HG03103 (cell line): ENCODE measurements around the gene ZNF519.
A peak's percentile ranks its signal among the peaks of the same experiment; 100 is the strongest.
"Not testable (repeated sequence)": the region's sequence is repeated elsewhere in the genome, so short reads cannot be mapped to it uniquely, and the experiment has no call there.

Source experiments
- ATAC-seq: cut with Tn5 transposase; IDR thresholded peaks from one replicate; pipeline ENCODE4 v1.9.1; 2021; ENCODE audit warnings: low read depth; ENCODE audit not compliant: unreplicated experiment

Gene ZNF519

DNA sequence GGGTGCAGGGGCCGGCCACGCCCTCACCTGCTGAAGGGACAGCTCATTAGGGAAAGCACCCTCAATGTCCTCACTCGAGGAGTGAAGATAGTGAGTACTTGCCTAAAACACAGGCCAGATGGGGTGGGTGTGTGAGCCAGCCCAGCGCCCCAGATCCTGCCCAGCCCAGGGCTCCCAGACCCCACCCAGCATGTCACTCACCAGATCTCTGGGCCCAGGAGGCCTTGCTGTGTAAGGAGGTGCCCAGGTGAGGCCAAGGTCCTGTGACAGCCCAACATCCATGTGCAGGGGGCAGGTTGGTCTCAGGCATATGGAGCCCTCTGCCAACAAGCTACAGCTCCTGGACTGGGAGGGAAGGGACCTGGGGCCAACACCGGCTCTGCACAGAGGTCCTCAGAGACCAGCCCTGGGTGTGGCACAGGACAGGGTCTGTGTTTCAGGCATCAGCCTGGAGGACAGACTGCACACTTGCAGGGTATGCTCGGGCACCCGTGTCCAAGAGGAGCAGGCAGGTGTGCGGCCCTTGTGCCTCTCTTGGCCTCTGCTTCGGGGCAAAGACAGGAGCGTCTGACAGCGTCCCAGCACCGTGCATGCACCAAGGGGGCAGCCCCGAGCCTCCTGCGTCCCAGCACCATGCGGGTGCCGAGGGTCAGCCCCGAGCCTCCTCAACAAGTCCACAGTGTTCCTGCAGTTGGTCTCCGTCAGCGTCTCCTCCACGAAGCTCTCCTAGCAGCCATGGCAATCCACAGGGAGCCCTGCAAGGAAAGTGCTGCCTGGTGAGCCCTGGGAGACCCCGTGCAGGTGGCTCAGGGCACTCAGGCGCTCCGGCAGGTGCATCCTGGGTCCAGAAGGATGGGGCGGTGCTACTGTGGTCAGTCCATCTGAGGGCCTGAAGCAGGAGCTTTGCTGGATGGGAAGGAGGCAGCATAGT lies 16.0 kb upstream of the ZNF519 start:
- ATAC-seq, result not testable (repeated sequence)

DNA sequence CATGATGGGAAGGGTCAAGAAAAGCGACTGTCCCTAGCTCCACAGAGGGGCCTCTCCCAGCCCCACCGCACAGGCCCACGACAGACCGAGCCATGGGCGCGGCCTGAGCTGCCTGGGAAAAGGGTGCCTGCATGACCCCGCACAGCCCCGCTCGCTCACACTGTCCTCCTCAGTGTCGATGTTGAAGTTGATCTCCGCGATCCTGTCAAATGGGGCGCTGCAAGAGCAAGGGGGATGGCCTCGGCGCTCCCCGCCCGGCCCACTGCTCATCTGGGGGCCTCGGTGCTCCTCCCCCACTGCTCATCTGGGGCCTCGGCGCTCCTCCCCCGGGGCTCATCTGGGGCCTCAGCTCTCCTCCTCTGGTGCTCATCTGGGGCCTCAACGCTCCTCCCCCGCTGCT lies 14.5 kb upstream of the ZNF519 start:
- ATAC-seq, result not testable (repeated sequence)

DNA sequence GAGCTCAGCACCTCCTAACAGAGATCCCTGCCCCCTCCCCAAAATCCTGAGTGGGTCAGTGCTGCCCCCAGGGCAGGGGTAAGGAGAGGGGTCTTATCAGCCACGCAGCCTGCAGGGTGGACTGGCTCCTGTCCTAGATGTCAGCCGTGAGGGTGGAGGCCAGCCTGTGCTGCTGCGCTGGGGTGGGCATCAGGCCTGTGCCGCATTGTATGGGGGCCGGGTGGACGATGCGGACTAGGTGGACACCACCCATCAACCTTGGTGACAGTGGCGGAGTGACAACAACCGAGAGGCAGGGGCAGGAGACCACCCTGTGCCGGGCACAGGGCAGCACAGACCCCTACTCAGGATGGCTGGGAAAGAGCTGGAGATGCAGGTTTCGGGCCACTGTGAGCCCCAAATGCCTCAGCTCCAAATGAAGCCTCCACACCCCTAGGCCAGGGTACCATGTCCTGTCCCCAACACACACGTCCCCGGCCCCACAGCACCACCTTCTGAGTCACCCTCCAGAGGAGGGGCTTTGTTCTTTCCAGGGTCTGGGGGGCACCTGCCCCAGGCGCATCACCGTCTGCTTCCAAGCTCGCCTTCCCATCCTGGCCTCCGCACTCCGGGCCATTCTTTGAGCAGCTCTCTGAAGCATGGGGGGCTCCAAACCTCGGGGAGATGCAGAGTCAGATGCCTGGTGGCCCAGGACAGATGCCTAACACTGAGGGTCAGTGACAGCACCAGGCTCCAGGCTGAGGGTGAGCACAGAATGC lies 13.5 kb upstream of the ZNF519 start:
- ATAC-seq, result not testable (repeated sequence)

DNA sequence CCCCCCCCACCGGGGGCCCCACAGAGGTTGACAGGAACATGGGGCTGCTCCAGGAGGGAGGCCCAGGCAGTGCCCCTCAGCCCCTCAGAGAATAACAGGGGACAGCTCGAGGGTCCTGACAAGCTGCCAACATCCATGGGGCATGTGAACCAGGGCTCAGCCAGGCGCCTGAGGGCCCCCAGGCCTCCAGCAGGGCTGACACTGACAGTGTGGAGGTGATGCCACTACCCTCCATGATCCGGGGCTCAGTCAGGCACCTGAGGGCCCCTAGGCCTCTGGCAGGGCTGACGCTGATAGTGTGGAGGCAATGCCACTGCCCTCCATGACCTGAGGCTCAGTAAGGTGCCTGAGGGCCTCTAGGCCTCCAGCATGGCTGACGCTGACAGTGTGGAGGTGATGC lies 12.8 kb upstream of the ZNF519 start:
- ATAC-seq, result not testable (repeated sequence)

DNA sequence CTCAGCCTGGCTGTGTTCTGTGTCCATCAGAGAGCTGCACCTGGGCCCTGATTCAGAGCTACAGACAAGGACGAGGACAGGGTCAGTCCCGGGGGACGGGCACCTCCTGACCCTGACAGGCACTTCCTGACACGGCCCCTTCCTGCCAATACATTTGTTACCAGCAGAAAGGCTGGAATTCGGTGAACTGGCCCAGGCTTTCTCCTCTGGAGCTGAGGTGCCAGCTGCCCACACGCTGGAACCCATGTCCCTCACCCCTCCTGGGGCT lies 12.3 kb upstream of the ZNF519 start:
- ATAC-seq, result no peak

DNA sequence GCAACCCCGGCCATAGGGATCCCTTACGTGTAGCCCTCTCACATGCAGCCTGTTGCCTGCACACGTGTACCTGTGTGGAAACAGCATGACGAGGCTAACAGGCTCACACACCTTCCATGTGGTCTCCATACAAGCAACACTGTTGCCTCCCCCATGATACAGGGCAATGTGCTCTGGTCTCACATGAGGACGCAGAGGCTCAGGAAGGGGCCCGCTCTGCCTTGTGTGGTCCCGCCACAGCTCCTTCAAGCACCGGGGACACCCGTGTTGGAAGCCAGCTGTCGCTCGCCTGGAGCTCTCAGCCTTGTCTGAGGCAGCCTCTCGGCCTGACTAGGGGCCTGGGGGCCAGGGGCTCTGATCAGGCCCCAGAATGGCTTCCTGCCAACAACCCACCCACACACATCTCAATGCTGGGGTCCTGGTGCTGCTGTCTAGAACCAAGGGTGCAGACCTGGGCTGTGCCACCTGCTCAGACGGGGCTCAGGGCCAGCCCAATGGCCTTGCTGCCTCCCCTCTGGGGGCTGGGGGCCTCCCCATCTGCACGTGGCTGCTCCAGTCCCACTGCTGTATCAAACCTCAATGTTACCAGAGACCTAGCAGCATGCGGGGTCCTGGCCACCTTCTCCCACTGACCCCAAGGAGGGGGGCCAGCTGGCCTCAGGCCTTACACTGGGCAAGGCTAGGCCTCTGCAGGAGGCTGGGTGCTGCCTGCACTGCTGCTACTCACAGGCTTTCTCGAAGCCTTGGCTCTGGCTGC lies 11.8 kb upstream of the ZNF519 start:
- not testable (repeated sequence) for ATAC-seq

DNA sequence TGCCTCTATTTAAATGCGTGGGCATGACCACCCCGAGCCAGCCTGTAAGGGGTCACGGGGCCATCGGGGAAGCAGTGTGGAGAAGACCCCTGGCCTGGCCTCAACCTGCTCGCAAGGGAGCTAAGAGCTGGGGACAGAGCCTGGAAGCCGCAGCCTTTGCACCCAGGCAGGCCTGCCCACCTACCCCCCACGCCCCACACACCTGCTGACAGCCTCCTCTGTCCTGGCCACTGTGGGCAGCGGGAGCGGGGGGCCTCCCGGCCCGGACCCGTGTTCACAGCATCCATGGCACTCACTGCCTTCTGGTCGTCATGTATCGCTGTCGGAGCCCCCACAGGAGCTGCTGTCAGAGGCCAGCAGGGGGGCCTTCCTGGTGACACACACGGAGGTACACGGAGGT lies 11.2 kb upstream of the ZNF519 start:
- not testable (repeated sequence) for ATAC-seq

DNA sequence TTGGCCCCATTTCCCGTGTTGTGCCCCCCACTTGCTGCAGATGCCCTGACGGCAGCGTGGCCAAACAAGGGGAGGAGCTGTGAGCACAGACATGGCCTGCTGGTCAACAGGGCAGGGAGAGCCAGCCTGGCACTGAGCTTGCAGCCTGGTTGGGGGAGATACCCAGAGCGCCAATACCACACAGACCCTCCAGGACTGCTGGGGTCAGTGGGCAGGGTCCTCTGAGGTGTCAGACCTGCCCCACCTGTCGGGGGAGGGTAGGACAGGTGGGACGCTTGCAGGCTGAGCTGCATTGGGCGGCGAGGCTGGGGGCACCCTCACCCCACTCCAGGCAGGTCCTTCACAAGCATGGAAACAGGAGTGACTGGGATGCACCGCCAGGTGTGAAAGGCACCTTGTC lies 9.9 kb upstream of the ZNF519 start:
- ATAC-seq, result not testable (repeated sequence)

DNA sequence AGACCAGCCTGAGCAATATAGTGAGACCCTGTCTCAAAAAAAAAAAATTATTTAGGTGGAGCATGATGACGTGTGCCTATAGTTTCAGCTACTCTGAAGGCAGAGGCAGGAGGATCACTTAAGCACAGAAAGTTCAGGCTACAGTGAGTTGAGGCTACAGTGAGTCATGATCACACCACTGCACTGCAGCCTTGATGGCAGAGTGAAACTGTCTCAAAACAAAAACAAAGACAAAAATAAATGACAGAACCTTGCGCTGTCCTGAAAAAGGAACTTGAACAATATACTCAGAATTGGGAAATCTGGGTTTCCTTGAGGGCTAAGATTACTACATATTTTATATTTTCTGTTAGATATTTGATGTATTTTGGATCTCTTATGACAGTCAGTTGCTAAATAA lies 7.3 kb upstream of the ZNF519 start:
- ATAC-seq, result not testable (repeated sequence)

DNA sequence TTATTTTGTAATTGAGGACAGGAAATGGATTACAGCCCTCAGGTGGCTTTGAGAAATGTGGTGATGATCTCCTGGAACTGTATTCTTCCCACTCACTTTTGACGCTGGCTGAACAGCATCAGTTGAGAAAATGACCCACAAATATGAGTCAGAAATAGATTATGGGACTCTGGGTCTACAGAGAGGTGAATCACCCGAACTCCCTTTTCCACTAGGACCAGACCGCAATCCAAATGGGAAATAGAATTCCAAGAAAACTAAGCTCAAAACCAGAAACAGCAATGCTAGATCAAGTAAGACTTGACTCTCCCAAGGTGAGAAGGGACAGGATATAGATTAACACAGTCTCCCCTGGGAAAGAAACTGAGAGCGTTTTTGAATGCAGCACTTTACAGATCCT lies 5.7 kb upstream of the ZNF519 start:
- not testable (repeated sequence) for ATAC-seq

DNA sequence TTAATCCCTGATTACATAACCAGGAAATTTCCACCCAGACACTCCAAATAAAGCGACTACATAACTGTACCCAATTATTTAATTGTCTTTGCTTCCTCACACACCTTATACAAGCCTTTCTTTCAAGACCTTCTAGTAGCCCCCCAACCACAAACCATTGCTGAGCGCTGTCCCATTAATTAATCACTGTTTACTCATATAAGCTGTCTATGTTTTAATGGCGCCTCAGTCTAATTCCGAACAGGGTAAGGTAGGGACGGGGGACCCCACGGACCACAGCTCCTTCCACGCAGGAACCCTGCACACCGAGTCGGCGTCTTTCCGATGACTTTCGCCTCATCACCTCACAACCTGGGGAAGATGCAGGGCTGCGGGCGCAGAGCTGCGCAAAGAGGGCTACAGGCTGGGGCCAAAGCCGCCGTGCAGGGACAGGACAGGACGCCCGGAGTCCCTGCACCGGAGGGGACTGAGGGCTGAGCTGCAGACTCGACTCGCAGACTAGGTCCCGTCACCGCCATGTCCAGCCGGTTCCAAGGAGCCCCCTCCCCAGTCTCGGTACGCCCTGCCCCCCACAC lies 452 bp downstream of the ZNF519 start:
- ATAC-seq, result peak; percentile 23

DNA sequence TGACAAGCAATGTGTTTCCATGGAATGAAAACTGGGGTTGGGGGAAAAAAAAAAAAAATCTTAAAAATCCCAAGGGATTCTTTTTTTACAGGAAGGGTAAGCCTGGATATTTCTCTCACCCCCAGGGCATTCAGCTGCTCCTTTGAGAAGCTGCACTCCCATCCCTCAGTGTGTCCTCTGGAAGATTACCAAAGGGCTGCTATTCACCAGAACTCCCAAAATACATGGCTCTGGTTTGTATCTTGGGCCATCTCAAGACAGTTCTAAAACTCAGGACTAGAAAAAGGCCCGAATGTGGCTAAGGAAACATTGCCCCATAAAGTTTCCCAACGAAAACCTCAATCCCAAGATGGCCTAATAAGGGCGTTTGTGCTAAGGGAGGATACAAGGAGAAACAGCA lies 1.4 kb downstream of the ZNF519 start:
- ATAC-seq, result not testable (repeated sequence)

DNA sequence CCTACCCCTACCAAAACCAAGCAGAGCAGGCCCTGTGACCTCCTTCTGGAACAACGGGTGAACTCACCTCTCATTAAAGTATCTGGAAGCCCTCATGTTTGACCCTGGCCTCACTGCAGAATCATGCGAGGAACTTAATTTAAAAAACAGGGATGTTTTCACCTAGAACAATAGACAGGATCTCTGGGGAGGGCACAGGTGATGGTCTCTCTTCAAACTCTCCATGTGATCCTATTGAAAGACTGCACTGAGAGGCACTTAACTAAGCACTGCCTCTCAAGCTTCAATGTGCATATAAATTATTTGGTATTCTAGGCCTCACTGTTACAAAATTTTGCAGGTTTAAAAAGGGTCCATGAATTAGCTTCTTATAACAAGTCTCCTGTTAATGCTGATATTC lies 7.5 kb downstream of the ZNF519 start:
- ATAC-seq, result no peak

DNA sequence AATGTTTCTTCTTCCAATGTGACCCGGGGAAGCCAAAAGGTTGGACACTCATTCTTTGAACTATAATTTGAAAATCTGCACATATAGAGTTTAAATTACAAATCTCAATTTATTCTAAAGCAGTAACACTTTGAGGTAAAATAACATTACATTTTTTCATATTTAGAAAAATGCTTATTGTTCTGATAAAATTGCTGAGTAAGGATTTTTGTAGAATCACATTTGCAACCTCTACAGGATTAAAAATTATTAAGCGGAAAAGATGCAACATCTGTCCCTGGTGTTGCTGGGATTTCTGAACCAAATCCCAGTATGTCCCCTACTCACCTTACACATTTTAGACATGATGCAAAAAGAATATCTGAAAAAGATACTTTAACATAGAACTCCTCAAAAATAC lies 10.1 kb downstream of the ZNF519 start:
- ATAC-seq, result no peak

DNA sequence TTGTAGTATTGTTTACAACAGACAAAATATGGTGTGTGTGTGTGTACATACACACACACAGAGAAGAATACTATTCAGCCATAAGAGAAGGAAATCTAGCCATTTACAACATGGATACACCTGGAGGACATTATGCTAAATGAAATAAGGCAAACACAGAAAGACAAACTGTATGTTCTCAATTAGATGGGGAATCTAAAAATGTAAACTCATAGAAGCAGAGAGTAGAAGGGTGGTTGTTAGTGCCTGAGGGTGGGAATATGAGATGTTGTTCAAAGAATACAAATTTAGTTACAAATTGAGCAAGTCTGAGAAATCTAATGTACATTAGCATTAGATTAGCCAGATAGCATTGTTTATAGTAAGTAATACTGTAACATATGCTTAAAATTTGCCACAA lies 11.3 kb downstream of the ZNF519 start:
- no peak for ATAC-seq

DNA sequence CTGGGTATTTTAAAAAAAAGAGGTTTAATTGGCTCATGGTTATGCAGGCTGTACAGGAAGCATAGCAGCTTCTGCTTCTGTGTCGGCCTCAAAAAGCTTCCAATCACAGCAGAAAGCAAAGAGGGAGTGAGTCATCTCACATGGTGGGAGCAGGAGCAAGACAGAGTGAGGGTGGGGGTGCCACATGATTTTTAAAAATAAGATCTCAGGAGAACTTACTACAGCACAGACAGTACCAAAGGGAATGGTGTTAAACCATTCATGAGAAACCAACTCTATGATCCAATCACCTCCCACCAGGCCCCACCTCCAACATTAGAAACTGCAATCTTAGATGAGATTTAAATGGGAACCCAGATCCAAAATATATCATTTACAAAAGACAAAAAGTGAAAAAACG lies 14.6 kb downstream of the ZNF519 start:
- ATAC-seq, result no peak

DNA sequence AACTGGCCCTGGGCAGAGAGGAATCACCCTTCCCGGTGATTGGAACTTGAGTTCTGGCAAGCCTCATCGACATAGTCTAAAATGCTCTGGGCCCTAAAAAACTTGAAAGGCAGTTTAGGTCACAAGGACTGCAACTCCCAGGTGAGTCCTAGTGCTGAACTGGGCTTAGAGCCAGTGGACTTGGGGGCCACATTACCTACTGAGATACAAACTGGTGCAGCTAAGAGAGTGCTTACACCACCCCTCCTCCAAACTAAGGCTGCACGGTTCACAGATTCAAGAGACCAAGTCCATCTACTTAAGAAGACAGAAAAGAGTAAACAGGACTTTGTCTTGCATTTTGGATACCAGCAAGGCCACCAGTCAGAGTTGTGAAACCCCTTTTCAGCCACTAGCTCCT lies 25.3 kb downstream of the ZNF519 start:
- ATAC-seq, result no peak

DNA sequence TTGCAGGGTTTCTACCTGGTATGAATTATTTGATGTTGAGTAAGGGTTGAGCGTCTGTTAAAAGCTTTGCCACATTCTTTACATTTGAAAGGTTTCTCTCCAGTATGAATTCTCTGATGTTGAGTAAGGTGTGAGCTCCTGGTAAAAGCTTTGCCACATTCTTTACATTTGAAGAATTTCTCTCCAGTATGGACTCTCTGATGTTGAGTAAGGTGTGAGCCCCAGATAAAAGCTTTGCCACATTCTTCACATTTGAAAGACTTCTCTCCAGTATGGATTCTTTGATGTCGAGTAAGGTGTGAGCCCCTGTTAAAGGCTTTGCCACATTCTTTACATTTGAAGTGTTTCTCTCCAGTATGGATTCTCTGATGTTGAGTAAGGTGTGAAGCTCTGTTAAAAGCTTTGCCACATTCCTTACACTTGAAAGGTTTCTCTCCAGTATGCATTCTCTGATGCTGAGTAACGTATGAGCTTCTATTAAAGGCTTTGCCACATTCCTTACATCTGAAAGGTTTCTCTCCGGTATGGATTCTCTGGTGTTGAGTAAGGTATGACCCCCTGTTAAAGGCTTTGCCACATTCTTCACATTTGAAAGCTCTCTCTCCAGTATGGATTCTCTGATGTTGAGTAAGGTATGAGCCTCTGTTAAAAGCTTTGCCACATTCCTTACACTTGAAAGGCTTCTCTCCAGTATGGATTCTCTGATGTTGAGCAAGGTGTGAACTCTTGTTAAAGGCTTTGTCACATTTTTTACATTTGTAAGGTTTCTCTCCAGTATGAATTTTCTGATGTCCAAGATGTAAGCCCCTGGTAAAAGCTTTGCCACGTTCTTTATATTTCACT lies 27.1 kb downstream of the ZNF519 start:
- ATAC-seq, result no peak

DNA sequence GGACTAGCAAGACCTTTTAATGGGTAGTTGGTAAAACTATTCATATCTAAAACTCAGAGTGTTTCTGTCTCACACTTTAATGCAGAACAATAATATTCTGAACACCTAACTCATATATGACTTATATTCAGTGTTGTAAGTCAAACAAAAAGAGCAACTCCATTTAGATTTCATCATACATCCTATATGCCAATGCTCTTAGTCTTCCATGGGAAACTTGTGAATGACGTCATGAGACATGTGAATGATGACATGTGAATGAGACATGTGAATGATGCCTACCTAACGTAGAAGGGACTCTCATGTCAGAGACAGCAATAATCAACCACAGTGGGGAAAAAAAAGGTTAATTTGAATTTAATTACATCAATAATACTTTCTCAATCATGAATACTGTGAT lies 28.0 kb downstream of the ZNF519 start:
- ATAC-seq, result no peak
